ENCODE data around the gene TCF7L2.

- TF ChIP-seq, protein P1, sequence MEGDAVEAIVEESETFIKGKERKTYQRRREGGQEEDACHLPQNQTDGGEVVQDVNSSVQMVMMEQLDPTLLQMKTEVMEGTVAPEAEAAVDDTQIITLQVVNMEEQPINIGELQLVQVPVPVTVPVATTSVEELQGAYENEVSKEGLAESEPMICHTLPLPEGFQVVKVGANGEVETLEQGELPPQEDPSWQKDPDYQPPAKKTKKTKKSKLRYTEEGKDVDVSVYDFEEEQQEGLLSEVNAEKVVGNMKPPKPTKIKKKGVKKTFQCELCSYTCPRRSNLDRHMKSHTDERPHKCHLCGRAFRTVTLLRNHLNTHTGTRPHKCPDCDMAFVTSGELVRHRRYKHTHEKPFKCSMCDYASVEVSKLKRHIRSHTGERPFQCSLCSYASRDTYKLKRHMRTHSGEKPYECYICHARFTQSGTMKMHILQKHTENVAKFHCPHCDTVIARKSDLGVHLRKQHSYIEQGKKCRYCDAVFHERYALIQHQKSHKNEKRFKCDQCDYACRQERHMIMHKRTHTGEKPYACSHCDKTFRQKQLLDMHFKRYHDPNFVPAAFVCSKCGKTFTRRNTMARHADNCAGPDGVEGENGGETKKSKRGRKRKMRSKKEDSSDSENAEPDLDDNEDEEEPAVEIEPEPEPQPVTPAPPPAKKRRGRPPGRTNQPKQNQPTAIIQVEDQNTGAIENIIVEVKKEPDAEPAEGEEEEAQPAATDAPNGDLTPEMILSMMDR (IDR thresholded peaks at IDR 0.05; ENCODE audit: poor library complexity, severe bottlenecking), result no peak
- TF ChIP-seq RAD21 (conservative IDR thresholded peaks at IDR 0.05) (no peak), POLR2AphosphoS5 (IDR thresholded peaks at IDR 0.05) (no peak), EP300 (conservative IDR thresholded peaks at IDR 0.05; ENCODE audit: poor library complexity, severe bottlenecking) (no peak)
- TF ChIP-seq, protein P2, sequence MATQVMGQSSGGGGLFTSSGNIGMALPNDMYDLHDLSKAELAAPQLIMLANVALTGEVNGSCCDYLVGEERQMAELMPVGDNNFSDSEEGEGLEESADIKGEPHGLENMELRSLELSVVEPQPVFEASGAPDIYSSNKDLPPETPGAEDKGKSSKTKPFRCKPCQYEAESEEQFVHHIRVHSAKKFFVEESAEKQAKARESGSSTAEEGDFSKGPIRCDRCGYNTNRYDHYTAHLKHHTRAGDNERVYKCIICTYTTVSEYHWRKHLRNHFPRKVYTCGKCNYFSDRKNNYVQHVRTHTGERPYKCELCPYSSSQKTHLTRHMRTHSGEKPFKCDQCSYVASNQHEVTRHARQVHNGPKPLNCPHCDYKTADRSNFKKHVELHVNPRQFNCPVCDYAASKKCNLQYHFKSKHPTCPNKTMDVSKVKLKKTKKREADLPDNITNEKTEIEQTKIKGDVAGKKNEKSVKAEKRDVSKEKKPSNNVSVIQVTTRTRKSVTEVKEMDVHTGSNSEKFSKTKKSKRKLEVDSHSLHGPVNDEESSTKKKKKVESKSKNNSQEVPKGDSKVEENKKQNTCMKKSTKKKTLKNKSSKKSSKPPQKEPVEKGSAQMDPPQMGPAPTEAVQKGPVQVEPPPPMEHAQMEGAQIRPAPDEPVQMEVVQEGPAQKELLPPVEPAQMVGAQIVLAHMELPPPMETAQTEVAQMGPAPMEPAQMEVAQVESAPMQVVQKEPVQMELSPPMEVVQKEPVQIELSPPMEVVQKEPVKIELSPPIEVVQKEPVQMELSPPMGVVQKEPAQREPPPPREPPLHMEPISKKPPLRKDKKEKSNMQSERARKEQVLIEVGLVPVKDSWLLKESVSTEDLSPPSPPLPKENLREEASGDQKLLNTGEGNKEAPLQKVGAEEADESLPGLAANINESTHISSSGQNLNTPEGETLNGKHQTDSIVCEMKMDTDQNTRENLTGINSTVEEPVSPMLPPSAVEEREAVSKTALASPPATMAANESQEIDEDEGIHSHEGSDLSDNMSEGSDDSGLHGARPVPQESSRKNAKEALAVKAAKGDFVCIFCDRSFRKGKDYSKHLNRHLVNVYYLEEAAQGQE (IDR thresholded peaks at IDR 0.05; ENCODE audit: borderline replicate concordance), result no peak
Measured at GRCh38 chr10:113216102-113216501, 266.1 kb downstream of the TCF7L2 start.
